Spleen (tissue), 11 donors: ENCODE results near the gene SERBP1. TPM values are rescaled to one million over a fixed set of nuclear protein-coding genes. Genes with fewer than 3 reads are reported as not detected.

Experiments
- DNase-seq: peaks from one replicate; pipeline ENCODE4 v3.0.0-alpha.2; 2020
- H3K27ac ChIP-seq, 8 donors: fragments of 200-600 bp; sonication (generic) in 7 of 8; 1 replicate in 4 of 8; 2 replicates in 4 of 8; pipeline versions ENCODE4 v1.5.0 to v1.8.0; 2016 to 2021; ENCODE audit warnings: inconsistent platforms in 4 of 8, mild to moderate bottlenecking in 4 of 8, moderate library complexity in 1 of 8
- H3K27me3 ChIP-seq, 7 donors: fragments of 200-600 bp; sonication (generic) in 6 of 7; replicated peaks in 1 of 7; 1 replicate in 4 of 7; 2 replicates in 3 of 7; pipeline versions ENCODE4 v1.5.0 to v1.8.0; 2016 to 2021; ENCODE audit warnings: inconsistent platforms in 3 of 7, mild to moderate bottlenecking in 1 of 7
- H3K36me3 ChIP-seq, 6 donors: fragments of 200-600 bp; sonication (generic) in 5 of 6; 1 replicate in 4 of 6; 2 replicates in 2 of 6; pipeline versions ENCODE4 v1.5.0 to v1.8.0; 2016 to 2021; ENCODE audit warnings: inconsistent platforms in 2 of 6
- H3K4me1 ChIP-seq, 6 donors: fragments of 200-600 bp; sonication (generic) in 5 of 6; 1 replicate in 3 of 6; 2 replicates in 3 of 6; pipeline versions ENCODE4 v1.5.0 to v1.8.0; 2016 to 2021; ENCODE audit warnings: inconsistent platforms in 3 of 6
- H3K4me3 ChIP-seq, 8 donors: fragments of 200-600 bp; sonication (generic) in 7 of 8; 1 replicate in 4 of 8; 2 replicates in 4 of 8; pipeline versions ENCODE4 v1.5.0 to v1.8.0; 2016 to 2021; ENCODE audit warnings: inconsistent platforms in 4 of 8, mild to moderate bottlenecking in 4 of 8, moderate library complexity in 2 of 8
- H3K9me3 ChIP-seq, 8 donors: fragments of 200-600 bp; sonication (generic) in 7 of 8; 1 replicate in 4 of 8; 2 replicates in 4 of 8; pipeline versions ENCODE4 v1.5.0 to v1.8.0; 2016 to 2021; ENCODE audit warnings: inconsistent platforms in 4 of 8
- POLR2A ChIP-seq, 3 donors: fragments of 450-650 bp; IDR thresholded peaks; one replicate each; pipeline ENCODE4 v1.5.1; 2017; ENCODE audit warnings: antibody characterized with exemption in 3 of 3, mild to moderate bottlenecking in 1 of 3
- POLR2AphosphoS5 ChIP-seq, 3 donors: sonication (generic); formaldehyde crosslinking; IDR thresholded peaks; one replicate each; pipeline ENCODE4 v1.5.1; 2017; ENCODE audit warnings: antibody characterized with exemption in 3 of 3
- WGBS, 5 donors: extraction: QIAGEN DNeasy Blood & Tissue Kit in 3 of 5; methylation state at CpG; one replicate each; pipeline versions ENCODE4 v1.1.5 to v1.1.7; 2013 to 2018; 5-methylcytosine and 5-hydroxymethylcytosine counted together
- intact Hi-C: fragments of 100-400 bp; cut with DNase I; formaldehyde crosslinking; loops from one replicate; pipeline ENCODE4 v1.15.0; 2023; ENCODE audit warnings: low total_unique reads
- polyA plus RNA-seq, 3 donors: library from polyadenylated mRNA; stranded (reverse); fragments of 200-250 nt; gene quantifications; one replicate each; pipeline ENCODE4 v1.2.1, GENCODE V29; 2013
- total RNA-seq, 7 donors: library from RNA; depleted of rRNA in 3 of 7; stranded (reverse); fragments of >200 nt in 3 of 7; fragmentation: NEBNext Ultra II Directional in 4 of 7; extraction: Animal tissue kit (Norgen Biotek cat#: 25700) in 4 of 7; gene quantifications; one replicate each; pipeline versions ENCODE4 v1.1.0 to v1.2.1, GENCODE V29; 2016 to 2021
- TF ChIP-seq, protein P1 (sequence below), 11 experiments: fragments of 200-600 bp in 7 of 11; fragments of 450-650 bp in 4 of 11; sonication (generic) in 4 of 11; IDR thresholded peaks in 8 of 11; conservative IDR thresholded peaks in 3 of 11; 1 replicate in 7 of 11; 2 replicates in 4 of 11; pipeline versions ENCODE4 v1.4.0 to v1.8.0; 2016 to 2021; ENCODE audit warnings: antibody characterized with exemption in 11 of 11, inconsistent platforms in 4 of 11, mild to moderate bottlenecking in 1 of 11
- donor health status: healthy with polysubstance abuse.
- donor health status: DM: no; HTN: no; CAD: no; lungs with moderate emphysema.
- donor health status: DM: no; HTN: no; CAD: no.
- donor health status: Bipolar disorder and iron deficiency.
- donor health status: healthy.
- donor health status: DM: no; HTN: no; CAD: no.
- donor health status: DM: yes; HTN: yes; CAD: no.

The SERBP1 gene
- total and polyA plus RNA-seq, 10 donors: 82.9 to 200 (median 124) TPM

GRCh38 chr1:67476006-67476482 is 45.8 kb upstream of the SERBP1 start:
- H3K9me3 ChIP-seq: no peaks in the 10 kb centered on the region
- 89 to 94% (median 92%) methylated on average over 2 of the region's 2 CpGs for WGBS, 5 donors
- H3K4me3 ChIP-seq: no peak overlapping the region
- intact Hi-C loops: no loop called here
- no peak for DNase-seq
- TF ChIP-seq POLR2AphosphoS5 (IDR thresholded peaks at IDR 0.05) (no peak), POLR2A (IDR thresholded peaks at IDR 0.05) (no peak)
- TF ChIP-seq, protein P1, sequence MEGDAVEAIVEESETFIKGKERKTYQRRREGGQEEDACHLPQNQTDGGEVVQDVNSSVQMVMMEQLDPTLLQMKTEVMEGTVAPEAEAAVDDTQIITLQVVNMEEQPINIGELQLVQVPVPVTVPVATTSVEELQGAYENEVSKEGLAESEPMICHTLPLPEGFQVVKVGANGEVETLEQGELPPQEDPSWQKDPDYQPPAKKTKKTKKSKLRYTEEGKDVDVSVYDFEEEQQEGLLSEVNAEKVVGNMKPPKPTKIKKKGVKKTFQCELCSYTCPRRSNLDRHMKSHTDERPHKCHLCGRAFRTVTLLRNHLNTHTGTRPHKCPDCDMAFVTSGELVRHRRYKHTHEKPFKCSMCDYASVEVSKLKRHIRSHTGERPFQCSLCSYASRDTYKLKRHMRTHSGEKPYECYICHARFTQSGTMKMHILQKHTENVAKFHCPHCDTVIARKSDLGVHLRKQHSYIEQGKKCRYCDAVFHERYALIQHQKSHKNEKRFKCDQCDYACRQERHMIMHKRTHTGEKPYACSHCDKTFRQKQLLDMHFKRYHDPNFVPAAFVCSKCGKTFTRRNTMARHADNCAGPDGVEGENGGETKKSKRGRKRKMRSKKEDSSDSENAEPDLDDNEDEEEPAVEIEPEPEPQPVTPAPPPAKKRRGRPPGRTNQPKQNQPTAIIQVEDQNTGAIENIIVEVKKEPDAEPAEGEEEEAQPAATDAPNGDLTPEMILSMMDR (IDR thresholded peaks at IDR 0.05 in 8 of 11, conservative IDR thresholded peaks at IDR 0.05 in 3 of 11): no peak
- H3K4me1 ChIP-seq: no peaks in the 10 kb centered on the region
- peaks cover 0 to 10% (median 0%) of the 10 kb centered on the region in 7 donors for H3K27me3 ChIP-seq
- H3K27ac ChIP-seq: no peak overlapping the region
- H3K36me3 ChIP-seq: no peaks in the 10 kb centered on the region

GRCh38 chr1:67472056-67472455 is 41.9 kb upstream of the SERBP1 start:
- DNase-seq: no peak
- H3K27ac ChIP-seq: no peak overlapping the region
- no peaks in the 10 kb centered on the region for H3K36me3 ChIP-seq
- H3K27me3 ChIP-seq: peaks cover 0 to 10% (median 0%) of the 10 kb centered on the region in 7 donors
- TF ChIP-seq POLR2A (IDR thresholded peaks at IDR 0.05) (no peak), POLR2AphosphoS5 (IDR thresholded peaks at IDR 0.05) (no peak)
- TF ChIP-seq, protein P1 (IDR thresholded peaks at IDR 0.05 in 8 of 11, conservative IDR thresholded peaks at IDR 0.05 in 3 of 11): no peak
- no peaks in the 10 kb centered on the region for H3K4me1 ChIP-seq
- intact Hi-C loops: no loop called here
- no peaks in the 10 kb centered on the region for H3K9me3 ChIP-seq
- WGBS, 5 donors: 59 to 84% (median 81%) methylated on average over 2 of the region's 2 CpGs
- H3K4me3 ChIP-seq: no peak overlapping the region

DNA sequence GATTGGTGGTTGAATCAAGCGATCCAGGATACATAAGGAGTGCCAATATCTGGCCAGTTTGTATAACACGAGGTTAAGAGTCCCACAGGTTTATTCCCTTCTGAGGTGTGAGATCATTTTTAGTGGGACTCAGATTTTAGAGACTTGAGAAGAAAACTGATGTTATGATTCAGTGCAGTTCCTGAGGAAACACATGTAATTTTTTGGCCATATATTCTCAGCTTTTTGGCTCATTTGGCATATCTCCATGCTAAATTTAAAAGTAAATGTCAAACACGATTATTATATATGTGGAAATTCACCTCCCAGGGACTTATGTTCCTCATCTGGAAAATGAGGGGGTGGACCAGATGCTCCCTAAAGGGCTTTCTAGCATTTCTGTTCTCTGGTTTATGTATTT is 39.2 kb upstream of the SERBP1 start:
- no peak for DNase-seq
- Histone ChIP-seq H3K36me3 (no peaks in the 10 kb centered on the region), H3K27ac (no peak overlapping the region), H3K27me3 (peaks cover 0 to 3% (median 0%) of the 10 kb centered on the region in 7 donors), H3K4me1 (no peaks in the 10 kb centered on the region), H3K4me3 (no peak overlapping the region), H3K9me3 (no peaks in the 10 kb centered on the region)
- no peak for TF ChIP-seq POLR2A (IDR thresholded peaks at IDR 0.05)
- TF ChIP-seq, protein P1 (IDR thresholded peaks at IDR 0.05 in 8 of 11, conservative IDR thresholded peaks at IDR 0.05 in 3 of 11): no peak
- TF ChIP-seq POLR2AphosphoS5 (IDR thresholded peaks at IDR 0.05): no peak
- WGBS, 5 donors: 64 to 78% (median 73%) methylated on average over 3 of the region's 3 CpGs
- intact Hi-C loops: no loop called here

DNA sequence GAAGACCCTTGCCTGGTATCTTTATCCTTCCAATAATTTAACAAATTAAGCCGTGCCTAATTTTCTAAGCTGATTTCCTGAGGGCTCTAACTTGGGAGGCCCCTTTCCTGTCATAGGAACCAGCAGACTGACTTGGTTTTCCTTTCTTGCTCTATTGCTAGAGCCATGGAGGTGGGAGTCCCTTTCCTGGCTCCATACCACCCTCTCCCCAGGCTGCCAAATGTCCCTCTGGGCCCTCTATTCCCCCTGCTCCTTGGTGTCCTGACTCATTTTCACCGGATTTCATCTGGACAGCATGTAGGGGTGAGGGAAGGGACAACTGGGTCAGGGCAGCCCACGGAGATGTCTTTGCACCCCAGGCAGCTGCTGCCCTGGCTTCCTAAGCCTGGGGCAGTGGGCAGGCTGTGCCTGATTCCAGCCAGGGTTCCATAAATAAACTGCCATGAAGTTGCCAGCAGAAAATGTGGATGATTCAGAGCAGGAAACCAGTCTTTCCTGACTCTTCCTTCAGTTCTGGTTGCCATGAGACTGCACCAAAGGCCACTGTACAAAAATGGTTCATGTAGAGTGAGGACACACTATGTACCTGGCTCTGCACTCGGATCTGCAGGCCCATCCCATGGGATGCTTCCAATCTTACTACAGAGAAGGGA is 38.0 kb upstream of the SERBP1 start:
- Histone ChIP-seq H3K36me3 (no peaks in the 10 kb centered on the region), H3K9me3 (no peaks in the 10 kb centered on the region), H3K27me3 (no peaks in the 10 kb centered on the region), H3K27ac (no peak overlapping the region), H3K4me3 (no peak overlapping the region), H3K4me1 (no peaks in the 10 kb centered on the region)
- 56 to 74% (median 69%) methylated on average over 4 of the region's 4 CpGs for WGBS, 5 donors
- intact Hi-C loops: no loop called here
- DNase-seq: no peak
- TF ChIP-seq POLR2AphosphoS5 (IDR thresholded peaks at IDR 0.05) (no peak), POLR2A (IDR thresholded peaks at IDR 0.05) (no peak)
- TF ChIP-seq, protein P1 (IDR thresholded peaks at IDR 0.05 in 8 of 11, conservative IDR thresholded peaks at IDR 0.05 in 3 of 11): no peak
